ENCODE measurements around the gene PDZK1. TPM values are rescaled to one million over a fixed set of nuclear protein-coding genes. Genes with fewer than 3 reads are reported as not detected.

PDZK1 gene
- total RNA-seq, 3 donors from 2014 or later, result 1.1 to 1.2 TPM; not detected in 1

Other genes starting within 250 kb of the PDZK1 start
- gene GPR89A, start 99.4 kb downstream of the PDZK1 start, total RNA-seq, result 10 to 100 TPM; 14.4 to 19.4 (median 17.8) TPM
- gene CD160, start 12.1 kb upstream of the PDZK1 start, total RNA-seq, result 1 to 10 TPM; 1.6 to 2.3 (median 1.6) TPM
- 10 to 100 TPM in 1 of 3 donors, 1 to 10 TPM in 2; 8.3 to 13.6 (median 8.8) TPM for gene RNF115, start 116.7 kb upstream of the PDZK1 start, total RNA-seq
- gene POLR3C, start 116.8 kb upstream of the PDZK1 start, total RNA-seq, result 10 to 100 TPM; 17.5 to 24.0 (median 23.0) TPM
- gene NUDT17, start 138.3 kb upstream of the PDZK1 start, total RNA-seq, result 1 to 10 TPM; 1.1 to 2.5 (median 1.3) TPM
- gene PIAS3, start 151.7 kb upstream of the PDZK1 start, total RNA-seq, result 10 to 100 TPM; 11.6 to 26.6 (median 14.8) TPM
- 1 to 10 TPM in 1 of 3 donors, under 1 TPM in 2; 0.26 to 5.6 (median 0.99) TPM for gene ANKRD35, start 178.5 kb upstream of the PDZK1 start, total RNA-seq
- 1 to 10 TPM in 1 of 3 donors, under 1 TPM in 2; 0.61 to 2.5 (median 0.87) TPM for gene ITGA10, start 202.7 kb upstream of the PDZK1 start, total RNA-seq
- 10 to 100 TPM; 25.5 to 34.8 (median 33.3) TPM for gene PEX11B, start 211.3 kb upstream of the PDZK1 start, total RNA-seq
- 10 to 100 TPM; 82.3 to 94.5 (median 93.9) TPM for gene RBM8A, start 220.1 kb upstream of the PDZK1 start, total RNA-seq